IPS DF 6.9 (cell line): ENCODE measurements around the gene CCDC146.
"Not testable (repeated sequence)": the region's sequence is repeated elsewhere in the genome, so short reads cannot be mapped to it uniquely, and the experiment has no call there.

ENCODE experiments used
- DNase-seq: peaks from one replicate; pipeline ENCODE4 v3.0.0-alpha.2; 2013; ENCODE audit warnings: low read depth, low spot score
- H3K27ac ChIP-seq: one replicate; pipeline ENCODE4 v1.5.1; 2013; ENCODE audit warnings: low read length, control low read depth
- H3K27me3 ChIP-seq: 2 replicates; pipeline ENCODE4 v1.6.1; 2013; ENCODE audit warnings: mild to moderate bottlenecking, low read length; ENCODE audit not compliant: control insufficient read depth, insufficient read depth
- H3K36me3 ChIP-seq: 2 replicates; pipeline ENCODE4 v1.6.1; 2013; ENCODE audit warnings: low read length; ENCODE audit not compliant: control insufficient read depth, insufficient read depth
- H3K4me1 ChIP-seq: 2 replicates; pipeline ENCODE4 v1.6.1; 2013; ENCODE audit warnings: low read length; ENCODE audit not compliant: control insufficient read depth, insufficient read depth
- H3K4me3 ChIP-seq: 2 replicates; pipeline ENCODE4 v1.5.1; 2013; ENCODE audit warnings: mild to moderate bottlenecking, low read length
- H3K9me3 ChIP-seq: 2 replicates; pipeline ENCODE4 v1.6.1; 2013; ENCODE audit warnings: low read length, inconsistent platforms; ENCODE audit not compliant: control insufficient read depth, insufficient read depth
- WGBS: extraction: QIAGEN DNeasy Blood & Tissue Kit; methylation state at CpG from one replicate; pipeline ENCODE4 v1.1.7; 2013; ENCODE audit warnings: mixed read lengths, missing lambda C conversion rate; ENCODE audit not compliant: insufficient read length, insufficient coverage; 5-methylcytosine and 5-hydroxymethylcytosine counted together

The CCDC146 gene

GRCh38 chr7:77202481-77202976 is 80.1 kb downstream of the CCDC146 start:
- Histone ChIP-seq H3K36me3 (no peaks in the 10 kb centered on the region), H3K9me3 (no peaks in the 10 kb centered on the region), H3K27ac (no peak overlapping the region), H3K4me1 (peaks cover 2% of the 10 kb centered on the region; the same call in 1 of the 2 replicates), H3K27me3 (no peaks in the 10 kb centered on the region), H3K4me3 (no peak overlapping the region)
- DNase-seq, result no peak
- no CpG with 5 or more reads among the region's 4 CpGs for WGBS

- Histone ChIP-seq H3K4me3 (no peak overlapping the region), H3K9me3 (peaks cover 1% of the 10 kb centered on the region), H3K27ac (no peak overlapping the region), H3K27me3 (no peaks in the 10 kb centered on the region), H3K36me3 (0 out of 2 replicates have a peak, but pooled peaks cover 2% of the 10 kb centered on the region), H3K4me1 (no peaks in the 10 kb centered on the region)
- no peak for DNase-seq
- WGBS, result no CpG with 5 or more reads among the region's 3 CpGs
These were observed 83.3 kb downstream of the CCDC146 start for GRCh38 chr7:77205706-77206105.

GRCh38 chr7:77208416-77208815 is 86.0 kb downstream of the CCDC146 start:
- Histone ChIP-seq H3K4me1 (no peaks in the 10 kb centered on the region), H3K27ac (no peak overlapping the region), H3K27me3 (no peaks in the 10 kb centered on the region), H3K36me3 (0 out of 2 replicates have a peak, but pooled peaks cover 2% of the 10 kb centered on the region), H3K9me3 (peaks cover 1% of the 10 kb centered on the region), H3K4me3 (no peak overlapping the region)
- DNase-seq, result no peak

- no CpG with 5 or more reads among the region's 6 CpGs for WGBS
- Histone ChIP-seq H3K4me3 (no peak overlapping the region), H3K9me3 (peaks cover 1% of the 10 kb centered on the region), H3K36me3 (0 out of 2 replicates have a peak, but pooled peaks cover 2% of the 10 kb centered on the region), H3K27me3 (no peaks in the 10 kb centered on the region), H3K4me1 (no peaks in the 10 kb centered on the region), H3K27ac (no peak overlapping the region)
- DNase-seq, result no peak
These were observed 87.2 kb downstream of the CCDC146 start for GRCh38 chr7:77209479-77210139.

GRCh38 chr7:77216181-77216845 is 93.9 kb downstream of the CCDC146 start:
- no peak for DNase-seq

GRCh38 chr7:77217474-77218185 is 95.2 kb downstream of the CCDC146 start:
- WGBS, result no CpG with 5 or more reads among the region's 2 CpGs
- no peak for DNase-seq
- H3K27me3 ChIP-seq, result no peaks in the 10 kb centered on the region
- no peaks in the 10 kb centered on the region for H3K36me3 ChIP-seq
- H3K27ac ChIP-seq, result no peak overlapping the region
- no peaks in the 10 kb centered on the region for H3K4me1 ChIP-seq
- H3K4me3 ChIP-seq, result no peak overlapping the region
- H3K9me3 ChIP-seq, result no peaks in the 10 kb centered on the region

More at GRCh38 chr7:77216181-77216845, 93.9 kb downstream of the CCDC146 start:
- Histone ChIP-seq H3K36me3 (no peaks in the 10 kb centered on the region), H3K27me3 (no peaks in the 10 kb centered on the region), H3K9me3 (no peaks in the 10 kb centered on the region), H3K4me3 (no peak overlapping the region), H3K27ac (no peak overlapping the region), H3K4me1 (no peaks in the 10 kb centered on the region)
- no CpG with 5 or more reads among the region's 3 CpGs for WGBS

- H3K27me3 ChIP-seq, H3K27ac ChIP-seq, DNase-seq, H3K9me3 ChIP-seq, H3K36me3 ChIP-seq, H3K4me3 ChIP-seq, H3K4me1 ChIP-seq: not testable (repeated sequence)
- WGBS, result no CpG with 5 or more reads among the region's 10 CpGs
These were observed 97.4 kb downstream of the CCDC146 start for GRCh38 chr7:77219701-77220331.

- no peaks in the 10 kb centered on the region for H3K4me1 ChIP-seq
- no peaks in the 10 kb centered on the region for H3K9me3 ChIP-seq
- H3K36me3 ChIP-seq, result no peaks in the 10 kb centered on the region
- H3K4me3 ChIP-seq, result no peak overlapping the region
- WGBS, result no CpG with 5 or more reads among the region's 4 CpGs
- H3K27me3 ChIP-seq, result no peaks in the 10 kb centered on the region
- H3K27ac ChIP-seq, result no peak overlapping the region
- DNase-seq, result no peak
These were observed 99.7 kb downstream of the CCDC146 start for GRCh38 chr7:77222065-77222464.

- Histone ChIP-seq H3K4me3 (no peak overlapping the region), H3K27ac (no peak overlapping the region), H3K36me3 (no peaks in the 10 kb centered on the region), H3K9me3 (no peaks in the 10 kb centered on the region), H3K27me3 (no peaks in the 10 kb centered on the region), H3K4me1 (no peaks in the 10 kb centered on the region)
- no peak for DNase-seq
- no CpG with 5 or more reads among the region's 4 CpGs for WGBS
These were observed 100.4 kb downstream of the CCDC146 start for GRCh38 chr7:77222819-77223218.

GRCh38 chr7:77223261-77223660 is 100.8 kb downstream of the CCDC146 start:
- H3K27ac ChIP-seq, result no peak overlapping the region
- H3K9me3 ChIP-seq, result no peaks in the 10 kb centered on the region
- no peaks in the 10 kb centered on the region for H3K27me3 ChIP-seq
- no peaks in the 10 kb centered on the region for H3K36me3 ChIP-seq
- WGBS, result no CpG with 5 or more reads among the region's 2 CpGs
- DNase-seq, result no peak
- no peak overlapping the region for H3K4me3 ChIP-seq
- H3K4me1 ChIP-seq, result no peaks in the 10 kb centered on the region
